Suprapubic skin (tissue), 3 donors: ENCODE measurements around the gene SARS2.

Experiments
- POLR2A ChIP-seq, 2 donors: fragments of 450-650 bp; IDR thresholded peaks; one replicate each; pipeline ENCODE4 v1.6.1; 2017; ENCODE audit warnings: antibody characterized with exemption in 2 of 2, mild to moderate bottlenecking in 2 of 2, moderate library complexity in 2 of 2
- TF ChIP-seq, protein P1 (sequence below), 2 donors: fragments of 200-600 bp in 1 of 2; fragments of 450-650 bp in 1 of 2; sonication (generic) in 1 of 2; IDR thresholded peaks; one replicate each; pipeline ENCODE4 v1.5.1; 2016 to 2019; ENCODE audit warnings: antibody characterized with exemption in 2 of 2, mild to moderate bottlenecking in 1 of 2, moderate library complexity in 1 of 2

DNA sequence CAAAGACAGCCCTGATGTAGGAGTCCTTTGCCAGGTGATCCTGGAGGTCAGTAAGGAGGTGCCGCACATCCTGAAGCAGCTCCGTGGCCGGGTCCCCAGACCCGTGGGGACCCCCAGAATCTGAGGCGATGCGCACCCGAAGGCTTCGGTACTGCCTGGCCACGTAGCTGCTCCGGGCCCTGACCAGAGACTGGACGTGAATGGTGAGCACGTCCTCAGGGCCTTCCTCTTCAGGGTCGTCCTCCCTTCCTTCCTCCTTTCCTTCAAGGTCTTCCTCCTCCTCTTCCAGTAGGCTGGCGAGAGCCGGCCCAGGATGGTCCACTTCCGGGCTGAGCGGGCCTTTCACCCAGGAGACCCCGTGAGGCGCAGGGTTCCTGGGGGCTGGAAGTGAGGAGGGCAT, 60.0 kb downstream of the SARS2 start:
- TF ChIP-seq, protein P1, sequence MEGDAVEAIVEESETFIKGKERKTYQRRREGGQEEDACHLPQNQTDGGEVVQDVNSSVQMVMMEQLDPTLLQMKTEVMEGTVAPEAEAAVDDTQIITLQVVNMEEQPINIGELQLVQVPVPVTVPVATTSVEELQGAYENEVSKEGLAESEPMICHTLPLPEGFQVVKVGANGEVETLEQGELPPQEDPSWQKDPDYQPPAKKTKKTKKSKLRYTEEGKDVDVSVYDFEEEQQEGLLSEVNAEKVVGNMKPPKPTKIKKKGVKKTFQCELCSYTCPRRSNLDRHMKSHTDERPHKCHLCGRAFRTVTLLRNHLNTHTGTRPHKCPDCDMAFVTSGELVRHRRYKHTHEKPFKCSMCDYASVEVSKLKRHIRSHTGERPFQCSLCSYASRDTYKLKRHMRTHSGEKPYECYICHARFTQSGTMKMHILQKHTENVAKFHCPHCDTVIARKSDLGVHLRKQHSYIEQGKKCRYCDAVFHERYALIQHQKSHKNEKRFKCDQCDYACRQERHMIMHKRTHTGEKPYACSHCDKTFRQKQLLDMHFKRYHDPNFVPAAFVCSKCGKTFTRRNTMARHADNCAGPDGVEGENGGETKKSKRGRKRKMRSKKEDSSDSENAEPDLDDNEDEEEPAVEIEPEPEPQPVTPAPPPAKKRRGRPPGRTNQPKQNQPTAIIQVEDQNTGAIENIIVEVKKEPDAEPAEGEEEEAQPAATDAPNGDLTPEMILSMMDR (IDR thresholded peaks at IDR 0.05) = no peak
- no peak for TF ChIP-seq POLR2A (IDR thresholded peaks at IDR 0.05)
